K562 (cell line): ENCODE data around the gene TTLL11. TPM values are rescaled to one million over a fixed set of nuclear protein-coding genes. Genes with fewer than 3 reads are reported as not detected.

Source experiments
- ATAC-seq: fragments of 200-7000 bp; cut with Tn5 transposase; 3 replicates; pipeline ENCODE4 v1.9.1; 2020; ENCODE audit warnings: moderate library complexity
- BruUV-seq: library from RNA; stranded (reverse); fragments of 400-500 nt; replicated peaks from 2 replicates; lab custom pipeline; 2021; lab: Mats Ljungman, UMichigan
- CTCF ChIA-PET: fragments of 300-600 bp; formaldehyde crosslinking; extraction: SDS; loops from one replicate; lab custom pipeline; 2021; ENCODE audit warnings: low intra/inter-chr PET ratio; lab: Yijun Ruan, JAX
- POLR2A ChIA-PET: fragments of 300-600, 350-650 bp; sonication (Branson Sonifier 250); formaldehyde crosslinking; extraction: SDS; loops from one replicate; lab custom pipeline; 2021; ENCODE audit warnings: antibody characterized with exemption, inconsistent platforms; lab: Yijun Ruan, JAX
- DNase-seq, 4 experiments: peaks; one replicate each; pipeline versions ENCODE4 v3.0.0 to v3.0.0-alpha.2; 2011 to 2018; ENCODE audit warnings: low spot score in 3 of 4, mixed read lengths in 3 of 4; ENCODE audit errors: extremely low read depth in 1 of 4
- FAIRE-seq: peaks from 2 replicates; lab custom pipeline; 2011; peaks lifted over from hg19 to GRCh38; lab: Jason Lieb, UNC
- H2AFZ ChIP-seq: 2 replicates; pipeline ENCODE4 v1.6.0; 2011; ENCODE audit warnings: low read depth, low read length, control low read depth, inconsistent platforms
- H3K27ac ChIP-seq: fragments of 200-600 bp; 3 replicates; pipeline ENCODE4 v1.8.0; 2011; ENCODE audit warnings: low read depth, mild to moderate bottlenecking, control low read depth, inconsistent platforms, low read length, moderate library complexity, mixed read lengths; ENCODE audit errors: extremely low read depth
- H3K27me3 ChIP-seq, 2 experiments: fragments of 300-600 bp in 1 of 2; 2 replicates in 1 of 2; 3 replicates in 1 of 2; pipeline versions ENCODE4 v1.6.0 to v1.8.0; 2011; ENCODE audit warnings: inconsistent platforms in 2 of 2, low read length in 2 of 2, mild to moderate bottlenecking in 1 of 2, mixed read lengths in 1 of 2, moderate library complexity in 1 of 2; ENCODE audit not compliant: control insufficient read depth in 2 of 2, insufficient read depth in 2 of 2
- H3K36me3 ChIP-seq: fragments of 300-600 bp; 3 replicates; pipeline ENCODE4 v1.8.0; 2011; ENCODE audit warnings: mild to moderate bottlenecking, low read length, inconsistent platforms; ENCODE audit not compliant: control insufficient read depth, insufficient read depth
- H3K4me1 ChIP-seq, 2 experiments: fragments of 200-600 bp in 1 of 2; replicated peaks in 1 of 2; 2 replicates in 1 of 2; 3 replicates in 1 of 2; pipeline versions ENCODE4 v1.5.1 to v1.8.0; 2011; ENCODE audit warnings: inconsistent platforms in 2 of 2, low read length in 2 of 2, mild to moderate bottlenecking in 1 of 2, mixed read lengths in 1 of 2, moderate library complexity in 1 of 2; ENCODE audit not compliant: control insufficient read depth in 2 of 2, insufficient read depth in 2 of 2
- H3K4me2 ChIP-seq: 2 replicates; pipeline ENCODE4 v1.6.1; 2011; ENCODE audit warnings: low read length, control low read depth, inconsistent platforms, mixed read lengths; ENCODE audit not compliant: insufficient read depth
- H3K4me3 ChIP-seq: fragments of 200-600 bp; sonication (generic), shearing (Covaris generic); 2 replicates; pipeline ENCODE4 v1.5.1; 2016; ENCODE audit warnings: control low read depth, inconsistent platforms
- H3K79me2 ChIP-seq: fragments of 200-600 bp; 3 replicates; pipeline ENCODE4 v1.8.0; 2011; ENCODE audit warnings: low read length, inconsistent platforms; ENCODE audit not compliant: control insufficient read depth, insufficient read depth
- H3K9ac ChIP-seq, 2 experiments: 2 replicates each; pipeline versions ENCODE4 v1.6.0 to v1.6.1; 2011; ENCODE audit warnings: low read depth in 2 of 2, low read length in 2 of 2, control low read depth in 1 of 2, inconsistent platforms in 1 of 2, mild to moderate bottlenecking in 1 of 2, mixed read lengths in 1 of 2; ENCODE audit not compliant: insufficient read depth in 1 of 2
- H3K9me1 ChIP-seq: one replicate; pipeline ENCODE4 v1.6.0; 2011; ENCODE audit warnings: inconsistent platforms, mild to moderate bottlenecking, low read length, moderate library complexity; ENCODE audit not compliant: control insufficient read depth, insufficient read depth
- H3K9me3 ChIP-seq: replicated peaks from 2 replicates; pipeline ENCODE4 v1.5.1; 2011; ENCODE audit warnings: low read depth, low read length, inconsistent platforms; ENCODE audit not compliant: control insufficient read depth, insufficient read depth
- H4K20me1 ChIP-seq: replicated peaks from 2 replicates; pipeline ENCODE4 v1.6.1; 2011; ENCODE audit warnings: low read length, inconsistent platforms, mixed read lengths; ENCODE audit not compliant: control insufficient read depth, insufficient read depth
- BACH1 ChIP-seq: fragments of 200-800 bp; sonication (Bioruptor generic); IDR thresholded peaks from 2 replicates; pipeline ENCODE4 v1.6.1; 2016; ENCODE audit warnings: missing genetic modification characterization, missing compliant biosample characterization
- CHCHD3 ChIP-seq: fragments of 250-450 bp; sonication (Bioruptor Pico); IDR thresholded peaks from 2 replicates; pipeline ENCODE4 v2.1.2; 2022; ENCODE audit warnings: mild to moderate bottlenecking
- CLOCK ChIP-seq: fragments of 250-450 bp; sonication (Bioruptor Pico); IDR thresholded peaks from 2 replicates; pipeline ENCODE4 v1.4.0; 2020; ENCODE audit warnings: mild to moderate bottlenecking, moderate library complexity, borderline replicate concordance
- KLF10 ChIP-seq: fragments of 250-450 bp; sonication (Bioruptor Pico); IDR thresholded peaks from 2 replicates; pipeline ENCODE4 v1.6.1; 2021; ENCODE audit warnings: matching md5 sums
- MXI1 ChIP-seq: IDR thresholded peaks from 2 replicates; pipeline ENCODE4 v1.6.1; 2011; ENCODE audit warnings: low read depth, mild to moderate bottlenecking, improper control_type of control experiment, low read length
- PCBP2 ChIP-seq: fragments of 200-400 bp; formaldehyde crosslinking; IDR thresholded peaks from 2 replicates; pipeline ENCODE4 v1.6.1; 2018; ENCODE audit warnings: low read length, low read depth, mild to moderate bottlenecking, moderate library complexity; ENCODE audit not compliant: poor library complexity, severe bottlenecking
- RFX1 ChIP-seq: fragments of 450-650 bp; IDR thresholded peaks from 2 replicates; pipeline ENCODE4 v1.6.1; 2016; ENCODE audit warnings: mild to moderate bottlenecking, moderate library complexity
- SMARCB1 ChIP-seq: IDR thresholded peaks from 2 replicates; pipeline ENCODE4 v1.6.1; 2011; ENCODE audit warnings: improper control_type of control experiment, low read depth; ENCODE audit not compliant: insufficient read length
- SOX6 ChIP-seq: fragments of 450-650 bp; IDR thresholded peaks from 2 replicates; pipeline ENCODE4 v1.6.1; 2014; ENCODE audit warnings: mild to moderate bottlenecking
- TARDBP ChIP-seq: fragments of 450-650 bp; IDR thresholded peaks from 2 replicates; pipeline ENCODE4 v1.6.1; 2016
- ZNF121 ChIP-seq: sonication (generic); formaldehyde crosslinking; conservative IDR thresholded peaks from 2 replicates; pipeline ENCODE4 v1.8.0; 2022; ENCODE audit warnings: missing genetic modification reagents
- ZNF175 ChIP-seq: fragments of 200-800 bp; sonication (Bioruptor generic); IDR thresholded peaks from 2 replicates; pipeline ENCODE4 v1.6.1; 2016; ENCODE audit warnings: low read depth, mild to moderate bottlenecking, missing genetic modification characterization, missing compliant biosample characterization
- WGBS: fragments of 100-300 bp; shearing (Covaris generic); methylation state at CpG from one replicate; pipeline ENCODE4 v1.1.6; 2016; ENCODE audit warnings: low coverage, mixed read lengths; ENCODE audit not compliant: insufficient coverage; ENCODE audit errors: missing lambda C conversion rate; 5-methylcytosine and 5-hydroxymethylcytosine counted together
- in situ Hi-C: fragments of 300-500 bp; cut with MboI; formaldehyde crosslinking; loops from 4 replicates; pipeline ENCODE4 v1.15.0; 2018; ENCODE audit warnings: inconsistent platforms, mixed read lengths
- intact Hi-C: fragments of 100-400 bp; cut with micrococcal nuclease; formaldehyde crosslinking; loops from 2 replicates; pipeline ENCODE4 v1.14.2; 2022
- polyA plus RNA-seq, 8 experiments: library from polyadenylated mRNA; depleted of rRNA in 4 of 8; stranded (reverse) in 5 of 8; unstranded in 3 of 8; fragments of >200 nt; fragmentation: Nextera tagmentation in 2 of 8; fragmentation: Illumina TruSeq in 1 of 8; extraction: Ambion mirVana in 2 of 8; extraction: Trizol in 1 of 8; gene quantifications; 2 replicates each; pipeline versions ENCODE4 v1.2.1 to v1.2.3, GENCODE V29; 2011 to 2014; ENCODE audit warnings: inconsistent platforms in 1 of 8, missing spikeins in 1 of 8
- total RNA-seq, 7 experiments: library from RNA; depleted of rRNA in 6 of 7; stranded (reverse); fragments of >200 nt in 6 of 7; fragmentation: Illumina TruSeq in 2 of 7; extraction: Trizol in 2 of 7; gene quantifications; 2 replicates each; pipeline versions ENCODE4 v1.2.1 to v1.2.3, GENCODE V29; 2011 to 2021; ENCODE audit warnings: low replicate concordance in 1 of 7
- TF ChIP-seq, protein P1 (sequence below): fragments of 250-450 bp; sonication (Bioruptor Pico); IDR thresholded peaks from 2 replicates; pipeline ENCODE4 v1.5.0; 2021
- TF ChIP-seq, protein P2 (sequence below): fragments of 250-450 bp; sonication (Bioruptor Pico); IDR thresholded peaks from 2 replicates; pipeline ENCODE4 v1.4.0; 2020; ENCODE audit warnings: mild to moderate bottlenecking
- TF ChIP-seq, protein P3 (sequence below): fragments of 450-650 bp; IDR thresholded peaks from 2 replicates; pipeline ENCODE4 v1.6.1; 2017; ENCODE audit warnings: antibody characterized with exemption

TTLL11 gene
- total and polyA plus RNA-seq, 9 of the 15 experiments (the other 6 are each of a cell fraction or from before 2014, with no cell fraction given): 0.83 to 4.4 (median 2.7) TPM

GRCh38 chr9:122058709-122059108 is 34.4 kb downstream of the TTLL11 start:
- peaks cover 5% of the 10 kb centered on the region for H3K9me1 ChIP-seq
- H3K79me2 ChIP-seq: no peaks in the 10 kb centered on the region
- in situ Hi-C loops: no loop called here
- CTCF ChIA-PET: no interaction called here
- H3K4me2 ChIP-seq: no peak overlapping the region
- no peaks in the 10 kb centered on the region for H3K9me3 ChIP-seq
- DNase-seq: no peak
- H4K20me1 ChIP-seq: peaks cover 17% of the 10 kb centered on the region; the same call in 1 of the 2 replicates
- TF ChIP-seq, protein P1, sequence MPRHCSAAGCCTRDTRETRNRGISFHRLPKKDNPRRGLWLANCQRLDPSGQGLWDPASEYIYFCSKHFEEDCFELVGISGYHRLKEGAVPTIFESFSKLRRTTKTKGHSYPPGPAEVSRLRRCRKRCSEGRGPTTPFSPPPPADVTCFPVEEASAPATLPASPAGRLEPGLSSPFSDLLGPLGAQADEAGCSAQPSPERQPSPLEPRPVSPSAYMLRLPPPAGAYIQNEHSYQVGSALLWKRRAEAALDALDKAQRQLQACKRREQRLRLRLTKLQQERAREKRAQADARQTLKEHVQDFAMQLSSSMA (CRISPR knock-in tag): no peak
- TF ChIP-seq PCBP2: no peak
- no peak for TF ChIP-seq ZNF121 (CRISPR knock-in tag)
- TF ChIP-seq SOX6: no peak
- TF ChIP-seq RFX1: no peak
- TF ChIP-seq MXI1: no peak
- TF ChIP-seq, protein P2, sequence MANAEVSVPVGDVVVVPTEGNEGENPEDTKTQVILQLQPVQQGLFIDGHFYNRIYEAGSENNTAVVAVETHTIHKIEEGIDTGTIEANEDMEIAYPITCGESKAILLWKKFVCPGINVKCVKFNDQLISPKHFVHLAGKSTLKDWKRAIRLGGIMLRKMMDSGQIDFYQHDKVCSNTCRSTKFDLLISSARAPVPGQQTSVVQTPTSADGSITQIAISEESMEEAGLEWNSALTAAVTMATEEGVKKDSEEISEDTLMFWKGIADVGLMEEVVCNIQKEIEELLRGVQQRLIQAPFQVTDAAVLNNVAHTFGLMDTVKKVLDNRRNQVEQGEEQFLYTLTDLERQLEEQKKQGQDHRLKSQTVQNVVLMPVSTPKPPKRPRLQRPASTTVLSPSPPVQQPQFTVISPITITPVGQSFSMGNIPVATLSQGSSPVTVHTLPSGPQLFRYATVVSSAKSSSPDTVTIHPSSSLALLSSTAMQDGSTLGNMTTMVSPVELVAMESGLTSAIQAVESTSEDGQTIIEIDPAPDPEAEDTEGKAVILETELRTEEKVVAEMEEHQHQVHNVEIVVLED (CRISPR knock-in tag): no peak
- no peak for TF ChIP-seq BACH1 (tag)
- TF ChIP-seq, protein P3, sequence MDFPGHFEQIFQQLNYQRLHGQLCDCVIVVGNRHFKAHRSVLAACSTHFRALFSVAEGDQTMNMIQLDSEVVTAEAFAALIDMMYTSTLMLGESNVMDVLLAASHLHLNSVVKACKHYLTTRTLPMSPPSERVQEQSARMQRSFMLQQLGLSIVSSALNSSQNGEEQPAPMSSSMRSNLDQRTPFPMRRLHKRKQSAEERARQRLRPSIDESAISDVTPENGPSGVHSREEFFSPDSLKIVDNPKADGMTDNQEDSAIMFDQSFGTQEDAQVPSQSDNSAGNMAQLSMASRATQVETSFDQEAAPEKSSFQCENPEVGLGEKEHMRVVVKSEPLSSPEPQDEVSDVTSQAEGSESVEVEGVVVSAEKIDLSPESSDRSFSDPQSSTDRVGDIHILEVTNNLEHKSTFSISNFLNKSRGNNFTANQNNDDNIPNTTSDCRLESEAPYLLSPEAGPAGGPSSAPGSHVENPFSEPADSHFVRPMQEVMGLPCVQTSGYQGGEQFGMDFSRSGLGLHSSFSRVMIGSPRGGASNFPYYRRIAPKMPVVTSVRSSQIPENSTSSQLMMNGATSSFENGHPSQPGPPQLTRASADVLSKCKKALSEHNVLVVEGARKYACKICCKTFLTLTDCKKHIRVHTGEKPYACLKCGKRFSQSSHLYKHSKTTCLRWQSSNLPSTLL: no peak
- no peak for TF ChIP-seq CHCHD3 (CRISPR knock-in tag)
- TF ChIP-seq SMARCB1: no peak
- TF ChIP-seq TARDBP: no peak
- no peak for TF ChIP-seq CLOCK
- no peak for TF ChIP-seq ZNF175
- no peak for TF ChIP-seq KLF10 (CRISPR knock-in tag)
- H3K27me3 ChIP-seq: no peaks in the 10 kb centered on the region
- no peak overlapping the region for H3K4me3 ChIP-seq
- ATAC-seq: no peak
- FAIRE-seq: no peak
- 61% methylated on average over 4 of the region's 4 CpGs for WGBS
- H3K4me1 ChIP-seq: peaks cover under 1 to 10% of the 10 kb centered on the region in 2 experiments; a peak in 3 of 5 replicates
- no peak overlapping the region for H2AFZ ChIP-seq
- POLR2A ChIA-PET: no interaction called here
- H3K27ac ChIP-seq: no peak overlapping the region
- intact Hi-C loops: no loop called here
- no TSS peak for BruUV-seq
- H3K9ac ChIP-seq: no peak overlapping the region
- no peaks in the 10 kb centered on the region for H3K36me3 ChIP-seq
